EL (cell line): ENCODE data around the gene ABCC3.
"Not testable (repeated sequence)": the region's sequence is repeated elsewhere in the genome, so short reads cannot be mapped to it uniquely, and the experiment has no call there.

Source experiments
- DNase-seq: peaks from one replicate; pipeline ENCODE4 v3.0.0-alpha.2; 2016

ABCC3 gene

GRCh38 chr17:50672071-50672470, 37.4 kb downstream of the ABCC3 start:
- no peak for DNase-seq

GRCh38 chr17:50672831-50673551, 38.3 kb downstream of the ABCC3 start:
- no peak for DNase-seq

GRCh38 chr17:50675190-50675589, 40.5 kb downstream of the ABCC3 start:
- no peak for DNase-seq

GRCh38 chr17:50675627-50676026, 40.9 kb downstream of the ABCC3 start:
- no peak for DNase-seq

- no peak for DNase-seq
Measured at GRCh38 chr17:50676065-50676975, 41.6 kb downstream of the ABCC3 start.

GRCh38 chr17:50677851-50678375, 43.2 kb downstream of the ABCC3 start:
- DNase-seq: no peak

GRCh38 chr17:50679008-50679544, 44.4 kb downstream of the ABCC3 start:
- no peak for DNase-seq

- DNase-seq: no peak
Measured at GRCh38 chr17:50680126-50680525, 45.4 kb downstream of the ABCC3 start.

- not testable (repeated sequence) for DNase-seq
Measured at GRCh38 chr17:50680543-50681262, 46.0 kb downstream of the ABCC3 start.

GRCh38 chr17:50681263-50682200, 46.9 kb downstream of the ABCC3 start:
- peak; percentile 83 for DNase-seq

GRCh38 chr17:50682441-50682840, 47.8 kb downstream of the ABCC3 start:
- no peak for DNase-seq

GRCh38 chr17:50682938-50683337, 48.3 kb downstream of the ABCC3 start:
- DNase-seq: no peak

GRCh38 chr17:50683434-50684287, 49.0 kb downstream of the ABCC3 start:
- DNase-seq: no peak

- DNase-seq: no peak
Measured at GRCh38 chr17:50684288-50684611, 49.6 kb downstream of the ABCC3 start.

- no peak for DNase-seq
Measured at GRCh38 chr17:50684612-50685333, 50.1 kb downstream of the ABCC3 start.

- DNase-seq: no peak
Measured at GRCh38 chr17:50685334-50685665, 50.6 kb downstream of the ABCC3 start.

GRCh38 chr17:50685691-50686493, 51.2 kb downstream of the ABCC3 start:
- no peak for DNase-seq

GRCh38 chr17:50686494-50687199, 52.0 kb downstream of the ABCC3 start:
- peak; percentile 86 for DNase-seq
